Endothelial cell of umbilical vein (primary cell): ENCODE measurements around the gene PRR20E.
"Not testable (repeated sequence)": the region's sequence is repeated elsewhere in the genome, so short reads cannot be mapped to it uniquely, and the experiment has no call there.

Source experiments
- EZH2 ChIP-seq: IDR thresholded peaks from 2 replicates; pipeline ENCODE4 v1.6.1; 2012; ENCODE audit warnings: borderline replicate concordance, low read depth, mild to moderate bottlenecking, moderate library complexity, low read length, inconsistent platforms; ENCODE audit not compliant: severe bottlenecking
- POLR2A ChIP-seq: IDR thresholded peaks from 2 replicates; pipeline ENCODE4 v1.6.1; 2012; ENCODE audit warnings: low read depth, mild to moderate bottlenecking, control low read depth, low read length
- POLR2AphosphoS5 ChIP-seq: IDR thresholded peaks from 2 replicates; pipeline ENCODE4 v1.6.1; 2012; ENCODE audit warnings: low read depth, mild to moderate bottlenecking, control low read depth, low read length, moderate library complexity; ENCODE audit not compliant: insufficient read depth
- TF ChIP-seq, protein P1 (sequence below): IDR thresholded peaks from 2 replicates; pipeline ENCODE4 v1.6.1; 2011; ENCODE audit not compliant: insufficient read depth, insufficient read length
- TF ChIP-seq, protein P2 (sequence below), 2 donors: IDR thresholded peaks; 1 replicate in 1 of 2; 2 replicates in 1 of 2; pipeline ENCODE4 v1.5.1; 2011; ENCODE audit warnings: low read length in 2 of 2, mild to moderate bottlenecking in 2 of 2, moderate library complexity in 2 of 2, control low read depth in 1 of 2, inconsistent platforms in 1 of 2, low read depth in 1 of 2; ENCODE audit not compliant: insufficient read depth in 1 of 2; ENCODE audit errors: extremely low read depth in 1 of 2

DNA sequence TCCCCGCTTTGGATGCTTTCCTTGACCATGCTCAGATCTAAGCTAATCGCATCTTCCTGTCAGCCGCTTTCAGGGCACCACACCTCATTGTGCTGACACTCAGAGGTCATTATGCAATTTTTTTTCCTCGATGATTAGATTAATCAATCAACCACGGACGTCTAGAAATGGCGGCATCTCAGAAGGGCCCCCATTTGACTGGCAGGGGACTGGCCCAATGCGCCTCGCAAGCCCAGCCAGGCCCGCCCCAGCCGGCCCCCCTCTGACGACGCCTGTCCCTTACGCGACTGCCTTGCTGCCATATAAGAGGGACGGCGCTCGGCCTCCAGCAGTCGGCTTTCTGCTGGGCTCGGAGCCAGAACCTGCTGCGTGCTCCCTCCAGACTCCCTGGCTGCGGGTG, 6.7 kb upstream of the PRR20E start, which contains the start of gene PRR20D:
- TF ChIP-seq, protein P1, sequence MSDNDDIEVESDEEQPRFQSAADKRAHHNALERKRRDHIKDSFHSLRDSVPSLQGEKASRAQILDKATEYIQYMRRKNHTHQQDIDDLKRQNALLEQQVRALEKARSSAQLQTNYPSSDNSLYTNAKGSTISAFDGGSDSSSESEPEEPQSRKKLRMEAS = not testable (repeated sequence)
- not testable (repeated sequence) for TF ChIP-seq POLR2A, EZH2, POLR2AphosphoS5
- TF ChIP-seq, protein P2, sequence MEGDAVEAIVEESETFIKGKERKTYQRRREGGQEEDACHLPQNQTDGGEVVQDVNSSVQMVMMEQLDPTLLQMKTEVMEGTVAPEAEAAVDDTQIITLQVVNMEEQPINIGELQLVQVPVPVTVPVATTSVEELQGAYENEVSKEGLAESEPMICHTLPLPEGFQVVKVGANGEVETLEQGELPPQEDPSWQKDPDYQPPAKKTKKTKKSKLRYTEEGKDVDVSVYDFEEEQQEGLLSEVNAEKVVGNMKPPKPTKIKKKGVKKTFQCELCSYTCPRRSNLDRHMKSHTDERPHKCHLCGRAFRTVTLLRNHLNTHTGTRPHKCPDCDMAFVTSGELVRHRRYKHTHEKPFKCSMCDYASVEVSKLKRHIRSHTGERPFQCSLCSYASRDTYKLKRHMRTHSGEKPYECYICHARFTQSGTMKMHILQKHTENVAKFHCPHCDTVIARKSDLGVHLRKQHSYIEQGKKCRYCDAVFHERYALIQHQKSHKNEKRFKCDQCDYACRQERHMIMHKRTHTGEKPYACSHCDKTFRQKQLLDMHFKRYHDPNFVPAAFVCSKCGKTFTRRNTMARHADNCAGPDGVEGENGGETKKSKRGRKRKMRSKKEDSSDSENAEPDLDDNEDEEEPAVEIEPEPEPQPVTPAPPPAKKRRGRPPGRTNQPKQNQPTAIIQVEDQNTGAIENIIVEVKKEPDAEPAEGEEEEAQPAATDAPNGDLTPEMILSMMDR (IDR thresholded peaks at IDR 0.05; ENCODE audit: extremely low read depth in 1 of 2, insufficient read depth in 1 of 2, low read depth in 1 of 2, low read length in 2 of 2) = not testable (repeated sequence)
